Peyer's patch (tissue), 4 donors: ENCODE data around the gene RCBTB2.

Experiments
- CTCF ChIP-seq, 6 experiments: fragments of 450-650 bp in 4 of 6; fragments of 200-600 bp in 2 of 6; sonication (generic) in 1 of 6; IDR thresholded peaks; one replicate each; pipeline ENCODE4 v1.5.1; 2017 to 2019; ENCODE audit warnings: antibody characterized with exemption in 6 of 6, mild to moderate bottlenecking in 3 of 6, moderate library complexity in 1 of 6
- POLR2A ChIP-seq, 2 donors: fragments of 450-650 bp; IDR thresholded peaks; one replicate each; pipeline ENCODE4 v1.5.1; 2017; ENCODE audit warnings: antibody characterized with exemption in 2 of 2, mild to moderate bottlenecking in 2 of 2, moderate library complexity in 2 of 2

GRCh38 chr13:48443442-48444208 lies 89.3 kb downstream of the RCBTB2 start:
- no peak for TF ChIP-seq CTCF (IDR thresholded peaks at IDR 0.05)
- TF ChIP-seq POLR2A (IDR thresholded peaks at IDR 0.05), result no peak
